Measurements from ENCODE around the gene GOLGA6L25.
"Not testable (repeated sequence)": the region's sequence is repeated elsewhere in the genome, so short reads cannot be mapped to it uniquely, and the experiment has no call there.

Gene GOLGA6L25

DNA sequence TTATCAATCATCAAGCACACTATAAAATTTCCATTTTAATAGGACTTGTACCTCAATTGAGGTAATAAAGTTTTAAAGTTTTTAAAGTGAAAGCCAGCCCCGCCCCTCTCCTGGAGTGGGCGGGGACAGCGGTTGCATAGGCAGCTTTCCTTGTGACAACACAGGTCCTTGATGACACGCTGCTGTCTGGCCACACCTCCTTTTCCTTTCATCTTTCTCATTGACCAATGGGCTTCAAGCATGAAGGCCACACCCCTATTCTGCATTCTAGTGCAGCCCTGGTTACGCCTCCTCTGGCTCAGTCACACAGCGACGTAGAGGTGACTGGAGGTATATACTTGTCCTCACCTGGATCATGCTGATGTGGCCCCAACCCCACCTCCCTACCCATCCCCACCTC lies at the start of gene GOLGA6L25:
Gene GOLGA6L25 (plus strand): TSS at position 301 of the 400 bp plus-strand sequence. CDS start 61 bp downstream, at position 362.
- DNase-seq (ENCODE audit: low spot score): not testable (repeated sequence)

DNA sequence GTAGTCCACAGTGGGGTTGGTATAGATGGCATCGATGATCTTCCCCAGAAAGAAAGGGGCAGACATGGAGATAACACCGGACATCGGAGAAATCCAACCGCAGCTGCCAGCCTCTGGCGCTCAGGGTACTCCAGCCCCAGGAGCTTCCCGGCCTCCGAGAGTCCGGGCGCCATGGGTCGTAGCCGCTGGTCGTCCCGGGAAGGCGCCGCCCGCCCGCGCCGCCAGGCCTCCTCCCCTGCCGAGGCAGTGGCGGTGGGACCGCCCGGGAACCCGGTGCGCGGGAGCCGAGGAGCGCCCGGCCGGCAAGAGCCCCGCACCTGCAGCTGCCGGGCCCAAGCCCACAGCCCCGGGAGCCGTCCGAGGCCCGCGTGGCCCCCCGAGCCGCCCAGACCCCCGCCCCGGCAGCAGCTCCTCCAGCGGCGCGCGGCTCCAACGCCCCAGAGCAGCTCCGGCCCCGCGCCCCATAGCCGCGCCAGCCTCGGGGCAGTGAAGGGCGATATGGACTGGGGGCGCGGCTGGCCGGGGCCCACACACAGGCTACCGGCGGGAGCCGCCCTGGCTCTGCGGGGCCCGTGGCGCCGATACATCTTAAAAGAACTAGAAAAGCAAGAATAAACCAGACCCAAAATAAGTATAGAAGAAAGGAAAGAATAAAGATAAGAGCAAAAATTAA lies 45.0 kb upstream of the GOLGA6L25 start:
- not testable (repeated sequence) for DNase-seq (ENCODE audit: low spot score)

DNA sequence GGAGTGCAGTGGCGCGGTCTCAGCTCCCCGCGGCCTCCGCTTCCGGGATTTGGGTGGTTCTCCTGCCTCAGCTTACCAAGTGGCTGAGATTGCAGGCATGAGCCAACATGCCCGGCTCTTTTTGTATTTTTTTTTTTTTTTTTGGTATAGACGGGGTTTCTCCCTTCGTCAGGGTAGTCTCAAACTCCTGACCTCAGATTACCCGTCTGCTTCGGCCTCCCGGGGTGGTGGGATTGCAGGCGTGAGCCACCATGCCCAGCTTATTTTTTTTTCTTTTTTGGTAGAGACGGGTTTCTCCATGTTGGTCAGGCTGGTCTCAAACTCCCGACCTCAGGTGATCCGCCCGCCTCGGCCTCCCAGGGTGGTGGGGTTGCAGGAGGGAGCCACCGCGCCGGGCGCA lies 39.2 kb upstream of the GOLGA6L25 start:
- DNase-seq (ENCODE audit: low spot score): not testable (repeated sequence)

DNA sequence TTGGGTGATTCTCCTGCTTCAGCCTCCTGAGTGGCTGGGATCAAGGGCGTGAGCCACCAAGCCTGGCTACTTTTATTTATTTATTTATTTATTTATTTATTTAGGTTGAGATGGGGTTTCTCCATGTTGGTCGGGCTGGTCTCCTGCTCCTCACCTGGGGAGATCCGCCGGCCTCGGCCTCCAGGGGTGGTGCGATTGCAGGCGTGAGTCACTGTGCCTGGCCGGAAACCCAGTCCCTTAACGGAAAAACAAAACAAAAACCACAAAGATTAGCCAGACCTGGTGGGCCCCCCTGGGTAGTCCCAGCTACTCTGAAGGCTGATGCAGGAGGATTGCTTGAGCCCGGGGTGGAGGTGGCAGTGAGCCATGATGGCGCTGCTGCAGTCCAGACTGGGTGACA lies 38.2 kb upstream of the GOLGA6L25 start:
- DNase-seq (ENCODE audit: low spot score): not testable (repeated sequence)

GRCh38 chr15:28532954-28533353 lies 20.4 kb upstream of the GOLGA6L25 start, which contains the start of gene GOLGA8G:
Gene GOLGA8G, minus strand, starts transcription at chr15:28532971. Its CDS starts 62 bp downstream, at chr15:28532909.
- DNase-seq (ENCODE audit: low spot score): not testable (repeated sequence)

GRCh38 chr15:28573351-28573750 lies 20.0 kb downstream of the GOLGA6L25 start:
- not testable (repeated sequence) for DNase-seq (ENCODE audit: low spot score)

DNA sequence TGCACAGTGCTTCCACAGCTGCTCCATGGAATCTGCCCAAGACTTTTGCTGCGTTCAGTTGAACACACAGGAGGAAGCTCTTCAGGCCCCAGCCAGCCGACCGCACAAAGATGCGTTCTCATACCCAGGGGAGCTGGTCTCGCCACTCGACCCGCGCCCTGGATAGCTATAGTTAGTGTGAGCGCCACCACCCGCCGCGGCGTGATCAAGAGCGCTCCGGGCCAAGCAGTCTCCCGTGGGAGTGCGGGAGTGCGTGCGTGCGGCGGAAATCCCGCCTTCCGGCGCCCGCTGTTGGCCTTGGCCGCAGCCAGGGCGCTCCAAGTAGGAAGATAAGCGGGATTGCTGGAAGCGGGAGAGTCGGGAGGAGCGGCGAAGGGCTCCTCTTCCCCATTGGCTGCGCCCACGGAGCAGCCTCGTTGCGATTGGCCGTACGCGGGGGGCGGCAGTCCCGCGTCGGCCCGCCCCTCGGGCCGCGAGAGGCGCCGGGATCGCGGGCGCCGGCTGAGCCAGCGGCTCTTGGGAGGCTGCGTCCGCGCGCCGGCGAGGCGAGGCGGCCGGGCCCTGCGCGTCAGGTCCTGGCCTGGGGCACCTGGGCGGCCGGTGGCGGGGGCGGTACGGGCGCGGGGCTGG lies 35.7 kb downstream of the GOLGA6L25 start:
- not testable (repeated sequence) for DNase-seq (ENCODE audit: low spot score)

GRCh38 chr15:28589769-28590168 lies 36.4 kb downstream of the GOLGA6L25 start:
- not testable (repeated sequence) for DNase-seq (ENCODE audit: low spot score)

DNA sequence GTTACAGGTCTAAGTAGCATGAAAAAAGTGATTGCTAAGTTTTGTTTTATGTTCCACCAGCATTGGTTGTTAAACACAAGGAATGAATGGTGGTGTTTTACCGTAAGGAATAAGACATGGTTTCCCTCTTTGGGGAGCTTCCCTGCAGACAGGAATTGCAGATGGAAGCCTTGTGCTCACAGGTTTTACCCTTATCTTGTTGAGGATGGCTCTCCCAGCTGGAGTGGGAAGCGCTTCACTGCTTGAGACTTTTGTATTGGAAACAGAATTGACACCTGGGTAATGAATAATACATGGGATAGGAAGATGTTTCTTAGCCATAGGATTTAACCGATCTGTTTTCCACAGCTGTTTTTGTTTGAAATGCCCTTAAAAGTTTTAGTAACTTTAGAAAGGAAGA lies 39.0 kb downstream of the GOLGA6L25 start:
- not testable (repeated sequence) for DNase-seq (ENCODE audit: low spot score)

GRCh38 chr15:28593424-28594129 lies 40.2 kb downstream of the GOLGA6L25 start:
- not testable (repeated sequence) for DNase-seq (ENCODE audit: low spot score)

DNA sequence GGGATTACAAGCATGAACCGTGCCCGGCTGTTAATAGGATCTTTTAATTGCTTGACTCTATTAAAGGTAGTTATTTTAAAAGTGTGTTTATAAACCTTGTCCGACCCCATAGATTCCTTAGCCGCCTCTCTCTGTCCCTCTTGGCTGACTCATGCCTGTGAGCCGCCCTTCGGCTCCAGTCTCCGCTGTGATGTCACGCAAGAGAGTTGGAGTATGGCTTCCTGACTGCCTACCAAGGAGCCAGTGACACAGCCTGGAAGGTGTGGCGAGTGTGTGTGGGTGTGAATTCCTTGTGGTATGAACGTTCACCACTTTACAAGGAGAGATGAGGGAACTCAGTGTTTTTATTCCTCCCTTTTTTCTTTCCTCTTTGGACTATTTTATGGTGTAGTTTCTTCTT lies 44.1 kb downstream of the GOLGA6L25 start:
- DNase-seq (ENCODE audit: low spot score): not testable (repeated sequence)

- DNase-seq (ENCODE audit: low spot score): not testable (repeated sequence)
Measured at GRCh38 chr15:28598209-28598608, 44.8 kb downstream of the GOLGA6L25 start.

- not testable (repeated sequence) for DNase-seq (ENCODE audit: low spot score)
Measured at GRCh38 chr15:28602152-28602551, 48.8 kb downstream of the GOLGA6L25 start.
